Omental fat pad (tissue), 4 donors: ENCODE results near the gene GRIK1. TPM values are rescaled to one million over a fixed set of nuclear protein-coding genes. Genes with fewer than 3 reads are reported as not detected.

Experiments used
- ATAC-seq: fragments of 150-250 bp; one replicate; pipeline ENCODE4 v1.9.1; 2016; ENCODE audit warnings: mild to moderate bottlenecking, moderate library complexity; ENCODE audit not compliant: low FRiP score
- DNase-seq: peaks from one replicate; pipeline ENCODE4 v3.0.0-alpha.2; 2019; ENCODE audit warnings: low spot score
- total RNA-seq, 4 donors: library from RNA; depleted of rRNA; stranded (reverse); fragments of >200 nt; gene quantifications; one replicate each; pipeline ENCODE4 v1.1.0, GENCODE V29; 2016
- TF ChIP-seq, protein P1 (sequence below), 3 donors: fragments of 450-650 bp; IDR thresholded peaks; one replicate each; pipeline ENCODE4 v1.5.1; 2016 to 2017; ENCODE audit warnings: antibody characterized with exemption in 3 of 3, mild to moderate bottlenecking in 3 of 3, moderate library complexity in 2 of 3

Gene GRIK1
- total RNA-seq, 4 donors from 2014 or later: 0.09 to 0.44 (median 0.32) TPM; not detected in 1

DNA sequence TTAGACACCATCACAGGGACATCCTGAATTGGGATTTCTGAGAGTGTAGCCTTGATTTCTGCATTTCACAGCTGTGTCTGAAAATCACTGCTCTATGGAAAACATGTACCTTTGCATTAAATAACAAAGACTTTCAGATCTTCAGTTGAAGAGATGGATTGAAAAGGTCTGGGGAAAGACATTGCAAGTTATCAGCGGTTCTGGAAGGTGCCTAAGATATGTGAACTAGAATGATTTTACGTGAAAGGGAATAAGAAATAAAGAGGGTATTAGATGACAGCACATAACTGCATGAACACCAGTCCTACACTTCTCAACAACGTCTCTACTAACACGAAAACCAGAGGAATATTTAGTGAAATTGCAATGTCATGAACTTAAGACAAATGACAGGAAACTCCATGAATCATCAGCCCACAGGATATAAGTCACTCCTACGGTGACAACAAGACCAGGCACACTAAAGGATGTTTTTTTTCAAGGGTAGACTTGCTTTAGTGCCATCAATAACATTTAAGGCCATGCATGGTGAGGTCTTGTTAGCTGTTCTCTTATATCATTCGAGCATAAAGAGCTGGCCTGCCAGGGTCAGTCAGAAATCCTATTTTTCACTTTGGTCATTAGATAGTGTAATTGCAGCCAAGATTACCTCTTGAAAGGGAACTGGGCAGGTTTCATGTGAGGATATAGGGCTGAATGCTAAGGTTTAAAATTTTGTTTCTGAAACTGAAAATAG, 283.1 kb downstream of the GRIK1 start:
- DNase-seq (no peak), ATAC-seq (no peak)
- TF ChIP-seq, protein P1, sequence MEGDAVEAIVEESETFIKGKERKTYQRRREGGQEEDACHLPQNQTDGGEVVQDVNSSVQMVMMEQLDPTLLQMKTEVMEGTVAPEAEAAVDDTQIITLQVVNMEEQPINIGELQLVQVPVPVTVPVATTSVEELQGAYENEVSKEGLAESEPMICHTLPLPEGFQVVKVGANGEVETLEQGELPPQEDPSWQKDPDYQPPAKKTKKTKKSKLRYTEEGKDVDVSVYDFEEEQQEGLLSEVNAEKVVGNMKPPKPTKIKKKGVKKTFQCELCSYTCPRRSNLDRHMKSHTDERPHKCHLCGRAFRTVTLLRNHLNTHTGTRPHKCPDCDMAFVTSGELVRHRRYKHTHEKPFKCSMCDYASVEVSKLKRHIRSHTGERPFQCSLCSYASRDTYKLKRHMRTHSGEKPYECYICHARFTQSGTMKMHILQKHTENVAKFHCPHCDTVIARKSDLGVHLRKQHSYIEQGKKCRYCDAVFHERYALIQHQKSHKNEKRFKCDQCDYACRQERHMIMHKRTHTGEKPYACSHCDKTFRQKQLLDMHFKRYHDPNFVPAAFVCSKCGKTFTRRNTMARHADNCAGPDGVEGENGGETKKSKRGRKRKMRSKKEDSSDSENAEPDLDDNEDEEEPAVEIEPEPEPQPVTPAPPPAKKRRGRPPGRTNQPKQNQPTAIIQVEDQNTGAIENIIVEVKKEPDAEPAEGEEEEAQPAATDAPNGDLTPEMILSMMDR (IDR thresholded peaks at IDR 0.05): no peak

DNA sequence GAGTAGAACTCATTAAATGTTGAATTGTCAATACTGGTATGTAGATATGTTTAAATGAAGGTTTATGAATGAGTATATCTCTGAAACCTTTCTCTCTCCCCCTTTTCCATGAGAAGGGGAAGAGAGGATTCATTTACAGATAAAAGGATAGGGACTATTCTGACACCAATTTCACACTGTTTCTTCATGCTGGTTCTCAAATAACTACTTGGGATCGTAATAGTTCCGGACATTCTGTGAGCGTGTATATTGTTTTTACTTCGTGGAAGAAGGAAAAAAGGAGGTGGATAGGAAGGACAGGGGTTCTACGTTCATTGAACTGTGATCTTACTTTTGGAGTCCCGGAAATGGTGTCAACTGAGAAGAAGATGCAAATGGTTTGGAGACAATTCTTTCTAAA, 284.2 kb downstream of the GRIK1 start:
- DNase-seq (no peak), ATAC-seq (no peak)
- TF ChIP-seq, protein P1 (IDR thresholded peaks at IDR 0.05): no peak

DNA sequence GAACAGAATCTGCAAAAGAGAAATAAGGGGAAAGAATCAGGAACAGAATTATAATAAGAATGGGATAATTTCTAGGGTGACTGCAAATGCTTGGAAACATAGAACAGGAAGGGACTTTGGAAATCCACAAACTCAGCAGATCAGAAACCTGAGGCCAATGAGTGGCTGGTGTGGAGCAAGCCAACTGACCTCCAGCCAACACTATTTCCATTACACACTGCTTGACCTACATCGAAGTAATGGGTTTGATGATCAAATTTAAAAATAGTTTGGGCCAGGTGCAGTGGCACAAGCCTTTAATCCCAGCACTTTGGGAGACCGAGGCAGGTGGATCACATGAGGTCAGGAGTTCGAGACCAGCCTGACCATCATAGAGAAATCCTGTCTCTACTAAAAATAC, 284.9 kb downstream of the GRIK1 start:
- DNase-seq: no peak
- TF ChIP-seq, protein P1 (IDR thresholded peaks at IDR 0.05): no peak
- no peak for ATAC-seq

DNA sequence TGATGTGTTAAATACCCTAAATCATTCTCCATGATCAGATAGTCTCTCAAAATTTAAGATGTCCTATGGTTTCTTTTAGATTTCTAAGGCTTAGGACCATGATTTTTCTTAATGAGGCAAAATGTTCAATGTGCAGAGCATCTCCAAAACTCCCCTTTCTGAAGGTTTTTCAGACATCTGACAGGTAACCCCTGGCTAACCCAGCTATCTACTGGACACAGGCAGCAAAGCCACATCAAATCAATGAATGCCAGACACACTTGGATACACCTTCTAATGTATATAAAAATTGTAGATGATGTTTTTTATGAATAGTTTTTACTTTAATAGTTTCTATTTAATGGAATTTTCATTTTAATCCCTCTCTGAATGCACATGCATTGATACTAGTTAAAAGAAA, 285.6 kb downstream of the GRIK1 start:
- TF ChIP-seq, protein P1 (IDR thresholded peaks at IDR 0.05): no peak
- DNase-seq (no peak), ATAC-seq (no peak)

DNA sequence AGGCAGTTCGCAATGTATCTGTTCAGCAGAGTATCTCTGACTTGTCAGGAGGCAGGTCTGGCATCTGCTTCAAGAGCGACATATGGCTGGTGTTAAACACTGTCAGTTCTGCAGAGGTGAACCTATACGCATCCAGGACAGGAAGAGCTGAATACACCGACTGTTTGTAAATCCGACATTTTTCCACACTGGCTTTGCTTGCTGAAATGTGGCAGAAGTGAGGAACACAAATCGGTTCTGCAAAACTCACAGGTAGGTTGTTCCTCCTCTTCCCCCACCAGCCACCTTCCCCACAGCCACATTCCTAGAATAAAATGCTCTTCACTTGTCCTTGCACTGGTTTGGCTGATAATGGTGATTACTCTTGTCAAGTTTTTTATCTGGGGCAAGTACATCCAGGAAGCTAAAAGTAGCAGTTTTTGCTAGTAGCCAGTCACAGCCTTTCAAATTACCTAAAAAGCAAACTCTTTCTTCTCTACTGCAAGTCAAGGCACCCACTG, 289.2 kb downstream of the GRIK1 start:
- TF ChIP-seq, protein P1 (IDR thresholded peaks at IDR 0.05): no peak
- DNase-seq (no peak), ATAC-seq (no peak)

DNA sequence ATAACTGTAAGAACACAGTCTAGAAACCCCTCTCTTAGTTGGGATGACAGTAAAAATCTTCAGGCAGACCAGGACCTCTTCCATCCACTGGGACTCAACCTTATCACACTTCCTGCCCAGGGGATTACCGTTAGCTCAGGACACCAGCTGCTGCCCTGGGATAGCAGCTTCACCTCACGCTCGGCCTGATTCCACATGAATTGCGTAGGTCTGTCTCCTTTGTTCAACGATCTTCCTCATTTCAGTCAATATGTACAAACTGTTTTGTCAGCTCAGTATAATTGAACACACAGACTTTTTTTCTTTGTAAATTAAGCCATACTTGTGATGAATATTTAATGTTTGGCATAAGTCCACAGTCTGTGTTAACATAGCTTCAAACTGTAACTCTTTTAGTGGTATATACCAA, 290.4 kb downstream of the GRIK1 start:
- no peak for DNase-seq
- no peak for ATAC-seq
- TF ChIP-seq, protein P1 (IDR thresholded peaks at IDR 0.05): no peak

DNA sequence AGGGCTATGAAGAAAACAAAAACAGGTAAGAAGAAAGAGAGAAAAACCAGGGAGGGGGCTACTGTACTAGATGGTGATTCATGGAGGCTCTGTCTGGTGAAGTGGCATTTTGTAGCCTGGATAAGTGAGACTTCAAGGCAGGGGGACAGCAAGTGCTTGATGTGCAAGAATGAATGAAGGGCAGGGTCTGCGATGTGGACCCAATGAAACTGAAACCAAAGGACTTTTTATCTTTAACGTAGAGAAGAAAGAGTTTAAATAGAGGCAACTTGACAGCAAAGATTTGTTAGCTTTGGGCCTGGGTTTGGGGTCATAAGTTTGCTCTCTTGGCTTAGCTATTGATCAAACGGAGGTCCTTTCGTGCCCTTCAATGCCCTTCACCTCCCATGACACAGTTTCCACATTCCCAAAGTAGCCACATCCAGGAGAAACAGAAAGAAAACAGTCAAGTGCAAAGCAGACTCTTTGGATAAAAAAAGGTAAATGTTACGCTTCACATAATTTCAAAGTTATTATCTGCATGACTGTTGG, 291.0 kb downstream of the GRIK1 start:
- TF ChIP-seq, protein P1 (IDR thresholded peaks at IDR 0.05): no peak
- DNase-seq (no peak), ATAC-seq (no peak)
